Left lung (tissue), 10 donors: ENCODE results near the gene CAB39L. TPM values are rescaled to one million over a fixed set of nuclear protein-coding genes. Genes with fewer than 3 reads are reported as not detected.

Experiments used
- ATAC-seq: fragments of 200-7000 bp; cut with Tn5 transposase; one replicate; pipeline ENCODE4 v1.9.1; 2020; ENCODE audit warnings: moderate library complexity
- DNase-seq, 4 donors: peaks; one replicate each; pipeline ENCODE4 v3.0.0-alpha.2; 2013 to 2020
- H3K27ac ChIP-seq, 2 donors: fragments of 200-600 bp; sonication (generic) in 1 of 2; one replicate each; pipeline versions ENCODE4 v1.5.0 to v1.8.0; 2020 to 2021
- H3K27me3 ChIP-seq, 2 donors: fragments of 200-600 bp; sonication (generic) in 1 of 2; one replicate each; pipeline versions ENCODE4 v1.5.0 to v1.8.0; 2020 to 2021
- H3K36me3 ChIP-seq, 2 donors: fragments of 200-600 bp; sonication (generic) in 1 of 2; one replicate each; pipeline versions ENCODE4 v1.5.0 to v1.8.0; 2020 to 2021
- H3K4me1 ChIP-seq, 2 donors: fragments of 200-600 bp; one replicate each; pipeline ENCODE4 v1.8.0; 2021
- H3K4me3 ChIP-seq, 2 donors: fragments of 200-600 bp; sonication (generic) in 1 of 2; one replicate each; pipeline versions ENCODE4 v1.5.0 to v1.8.0; 2020 to 2021; ENCODE audit warnings: mild to moderate bottlenecking in 1 of 2
- H3K9me3 ChIP-seq, 2 donors: fragments of 200-600 bp; sonication (generic) in 1 of 2; one replicate each; pipeline versions ENCODE4 v1.5.0 to v1.8.0; 2020 to 2021
- intact Hi-C, 2 donors: fragments of 100-400 bp; cut with DNase I; formaldehyde crosslinking; loops; one replicate each; pipeline versions ENCODE4 v1.11.2 to v1.14.2; 2022
- polyA plus RNA-seq, 6 donors: library from polyadenylated mRNA; unstranded; fragments of 120-200 nt; gene quantifications; one replicate each; pipeline ENCODE4 v1.2.1, GENCODE V29; 2013; ENCODE audit not compliant: insufficient read length in 6 of 6
- total RNA-seq, 2 donors: library from RNA; stranded (reverse); fragmentation: NEBNext Ultra II Directional; extraction: Animal tissue kit (Norgen Biotek cat#: 25700); gene quantifications; one replicate each; pipeline ENCODE4 v1.2.1, GENCODE V29; 2021
- TF ChIP-seq, protein P1 (sequence below), 2 donors: fragments of 200-600 bp; sonication (generic) in 1 of 2; IDR thresholded peaks; one replicate each; pipeline versions ENCODE4 v1.5.0 to v1.8.0; 2021; ENCODE audit warnings: antibody characterized with exemption in 2 of 2
- donor health status: DM: no; HTN: yes; CAD: no.
- donor health status: DM: no; HTN: no; CAD: no.

Gene CAB39L
- total and polyA plus RNA-seq, 8 donors: 8.6 to 12.8 (median 10.1) TPM

DNA sequence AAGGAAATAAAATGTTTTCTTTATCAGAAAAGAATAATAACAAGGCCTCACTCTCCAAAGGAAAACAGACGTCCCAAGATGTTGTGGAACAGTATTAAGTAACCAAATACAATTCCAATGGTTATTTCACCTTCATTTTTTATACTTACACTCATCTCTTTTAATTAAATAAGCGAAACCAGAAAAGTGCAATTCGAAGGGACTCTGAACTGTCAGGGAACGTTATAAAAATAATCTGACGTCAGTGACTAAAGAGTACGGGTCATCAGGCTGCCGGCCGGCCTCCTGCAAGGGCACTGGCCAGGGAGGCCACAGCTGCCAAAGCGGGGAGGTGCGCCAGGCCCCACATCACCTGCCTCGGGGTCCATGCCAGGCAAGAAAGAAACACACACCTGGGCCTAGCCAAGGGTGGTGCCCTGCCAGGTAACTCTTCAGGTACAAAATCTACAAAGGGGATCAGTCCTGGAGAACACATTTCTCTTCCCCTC lies 134.9 kb downstream of the CAB39L start:
- DNase-seq: peak in 1 of 4 donors; percentile 68
- TF ChIP-seq, protein P1, sequence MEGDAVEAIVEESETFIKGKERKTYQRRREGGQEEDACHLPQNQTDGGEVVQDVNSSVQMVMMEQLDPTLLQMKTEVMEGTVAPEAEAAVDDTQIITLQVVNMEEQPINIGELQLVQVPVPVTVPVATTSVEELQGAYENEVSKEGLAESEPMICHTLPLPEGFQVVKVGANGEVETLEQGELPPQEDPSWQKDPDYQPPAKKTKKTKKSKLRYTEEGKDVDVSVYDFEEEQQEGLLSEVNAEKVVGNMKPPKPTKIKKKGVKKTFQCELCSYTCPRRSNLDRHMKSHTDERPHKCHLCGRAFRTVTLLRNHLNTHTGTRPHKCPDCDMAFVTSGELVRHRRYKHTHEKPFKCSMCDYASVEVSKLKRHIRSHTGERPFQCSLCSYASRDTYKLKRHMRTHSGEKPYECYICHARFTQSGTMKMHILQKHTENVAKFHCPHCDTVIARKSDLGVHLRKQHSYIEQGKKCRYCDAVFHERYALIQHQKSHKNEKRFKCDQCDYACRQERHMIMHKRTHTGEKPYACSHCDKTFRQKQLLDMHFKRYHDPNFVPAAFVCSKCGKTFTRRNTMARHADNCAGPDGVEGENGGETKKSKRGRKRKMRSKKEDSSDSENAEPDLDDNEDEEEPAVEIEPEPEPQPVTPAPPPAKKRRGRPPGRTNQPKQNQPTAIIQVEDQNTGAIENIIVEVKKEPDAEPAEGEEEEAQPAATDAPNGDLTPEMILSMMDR (IDR thresholded peaks at IDR 0.05): no peak
- no peaks in the 10 kb centered on the region for H3K36me3 ChIP-seq
- H3K4me3 ChIP-seq: no peak overlapping the region
- ATAC-seq: no peak
- H3K27ac ChIP-seq: peak overlapping the region; percentile 38 to 81
- no peaks in the 10 kb centered on the region for H3K27me3 ChIP-seq
- peaks cover 5 to 12% of the 10 kb centered on the region in 2 donors for H3K4me1 ChIP-seq
- intact Hi-C loops: loop anchor here in 1 of 2 donors (5.0 kb wide), 1 partner anchor 128 kb away; no protein-coding TSS in a partner anchor
- H3K9me3 ChIP-seq: no peaks in the 10 kb centered on the region

DNA sequence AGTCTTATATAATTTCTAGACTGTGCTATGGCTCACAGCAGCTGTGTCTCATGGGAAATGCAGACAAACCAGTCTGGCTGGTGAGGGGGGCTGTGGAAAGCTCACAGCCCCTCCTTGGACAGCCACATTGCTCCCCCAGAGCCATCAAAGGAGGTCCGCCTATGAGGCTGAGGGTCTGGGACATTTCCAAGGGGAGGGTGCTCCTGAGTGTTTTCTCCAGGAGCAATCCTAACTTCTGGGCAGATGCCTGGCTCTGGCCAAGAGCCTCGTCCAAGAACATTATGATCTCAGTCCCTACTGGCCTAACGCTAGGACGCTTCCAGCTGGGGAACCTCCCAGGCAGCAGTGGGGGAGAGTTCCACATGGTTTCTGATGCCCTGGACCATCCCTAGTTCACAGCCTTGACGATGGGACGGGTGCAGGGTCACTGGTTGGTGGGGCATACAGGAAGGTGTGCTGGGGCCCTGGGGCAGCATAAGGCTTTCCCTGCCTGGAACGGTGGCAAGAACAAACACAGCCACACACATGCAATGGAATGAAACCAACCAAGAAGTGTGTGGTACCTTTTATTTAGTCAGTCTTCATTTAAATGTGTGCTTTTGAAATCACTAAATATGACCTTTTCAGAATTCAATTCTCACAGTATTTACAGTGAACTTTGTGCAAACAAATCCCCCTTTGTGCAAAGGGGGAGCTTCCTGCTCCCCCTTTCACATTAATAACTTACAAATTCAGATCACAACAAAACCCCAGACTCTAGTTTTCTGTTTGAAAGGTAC lies 135.6 kb downstream of the CAB39L start:
- Histone ChIP-seq H3K4me1 (peaks cover 4 to 14% of the 10 kb centered on the region in 2 donors), H3K27me3 (no peaks in the 10 kb centered on the region), H3K36me3 (no peaks in the 10 kb centered on the region), H3K9me3 (no peaks in the 10 kb centered on the region), H3K27ac (peak overlapping the region; percentile 38 to 81), H3K4me3 (no peak overlapping the region)
- intact Hi-C loops: loop anchor here in 1 of 2 donors (5.0 kb wide), 1 partner anchor 129 kb away; no protein-coding TSS in a partner anchor
- TF ChIP-seq, protein P1 (IDR thresholded peaks at IDR 0.05): no peak
- peak; percentile 82 for ATAC-seq
- peak; percentile 61 to 92 (median 74) for DNase-seq

DNA sequence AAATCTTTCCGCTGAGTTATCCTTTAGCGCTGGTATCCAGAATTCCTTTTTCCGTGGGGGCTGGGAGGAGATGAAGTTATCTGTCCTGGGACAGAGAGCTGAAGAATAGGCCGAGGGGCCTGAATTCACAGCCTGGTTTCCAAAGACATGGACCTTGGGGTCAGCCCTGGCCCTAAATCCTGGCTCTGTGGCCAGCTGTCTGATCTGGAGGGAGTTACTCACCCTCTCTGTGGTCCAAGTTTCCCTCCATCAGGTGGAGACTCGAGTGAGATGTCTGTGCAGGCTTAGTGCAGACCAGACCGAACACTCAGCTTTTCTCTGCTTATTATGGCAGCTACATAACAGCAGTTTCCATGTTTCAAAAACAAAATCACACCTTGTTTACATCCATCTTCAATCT lies 136.5 kb downstream of the CAB39L start:
- H3K27me3 ChIP-seq: no peaks in the 10 kb centered on the region
- peaks cover 4 to 15% of the 10 kb centered on the region in 2 donors for H3K4me1 ChIP-seq
- no peak overlapping the region for H3K4me3 ChIP-seq
- H3K9me3 ChIP-seq: no peaks in the 10 kb centered on the region
- intact Hi-C loops: loop anchor here in 1 of 2 donors (5.0 kb wide), 1 partner anchor 130 kb away; no protein-coding TSS in a partner anchor
- no peaks in the 10 kb centered on the region for H3K36me3 ChIP-seq
- DNase-seq: no peak
- peak overlapping the region; percentile 3 to 81 for H3K27ac ChIP-seq
- peak; percentile 21 for ATAC-seq
- TF ChIP-seq, protein P1 (IDR thresholded peaks at IDR 0.05): no peak

DNA sequence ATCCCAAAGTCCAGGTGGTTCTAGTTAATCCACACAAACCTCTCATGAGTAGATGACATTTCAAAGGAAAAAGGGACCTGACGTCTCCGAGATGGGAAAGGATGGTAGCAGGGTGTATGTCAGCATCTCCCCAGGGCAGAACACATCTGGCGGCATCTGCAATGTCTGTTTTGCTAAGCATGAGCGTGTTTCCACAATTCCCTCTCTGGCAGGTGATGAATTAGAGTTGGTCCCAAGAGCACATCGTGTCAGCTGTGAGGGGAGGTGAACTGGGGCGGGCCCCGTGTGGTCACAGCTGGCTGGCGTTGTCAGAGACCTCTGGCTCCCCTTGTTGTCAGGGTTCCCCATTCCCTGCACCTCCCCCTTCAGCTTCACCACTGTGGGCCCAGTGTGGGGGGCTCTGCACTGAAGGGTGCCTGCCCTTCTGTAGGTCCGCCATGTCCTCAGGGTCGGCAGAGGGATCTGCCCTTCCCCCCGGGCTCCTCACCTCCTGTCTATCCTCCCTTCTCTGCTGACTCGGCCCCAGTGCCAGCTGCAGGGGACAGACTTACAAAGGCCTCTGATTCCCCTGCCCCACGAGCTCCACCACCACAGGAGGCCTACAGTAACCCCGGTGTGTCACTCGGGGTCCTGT lies 138.0 kb downstream of the CAB39L start:
- H3K27me3 ChIP-seq: no peaks in the 10 kb centered on the region
- DNase-seq: peak in 1 of 4 donors; percentile 70
- no peak overlapping the region for H3K27ac ChIP-seq
- peaks cover 4 to 23% of the 10 kb centered on the region in 2 donors for H3K4me1 ChIP-seq
- intact Hi-C loops: loop anchor here in 1 of 2 donors (5.0 kb wide), 1 partner anchor 131 kb away; no protein-coding TSS in a partner anchor
- no peaks in the 10 kb centered on the region for H3K9me3 ChIP-seq
- TF ChIP-seq, protein P1 (IDR thresholded peaks at IDR 0.05): no peak
- no peak overlapping the region for H3K4me3 ChIP-seq
- H3K36me3 ChIP-seq: no peaks in the 10 kb centered on the region
- ATAC-seq: no peak
